ENCODE data around the gene KCNJ9. TPM values are rescaled to one million over a fixed set of nuclear protein-coding genes. Genes with fewer than 3 reads are reported as not detected.
"Not testable (repeated sequence)": the region's sequence is repeated elsewhere in the genome, so short reads cannot be mapped to it uniquely, and the experiment has no call there.

The KCNJ9 gene
- not detected in 2 replicates for total RNA-seq
- not detected for polyA plus RNA-seq (2012)

- DNase-seq (ENCODE audit: low read depth) = peak; percentile 50
Observed at GRCh38 chr1:160081261-160081936, at the start of gene KCNJ9. TSS of gene KCNJ9 (plus strand) at chr1:160081538. CDS start at chr1:160084031, 2,493 bp downstream.

GRCh38 chr1:160032165-160032820, 49.0 kb upstream of the KCNJ9 start:
- DNase-seq (ENCODE audit: low read depth) = peak; percentile 13

GRCh38 chr1:160040476-160040875, 40.9 kb upstream of the KCNJ9 start:
- DNase-seq (ENCODE audit: low read depth) = no peak

GRCh38 chr1:160043543-160043942, 37.8 kb upstream of the KCNJ9 start:
- DNase-seq (ENCODE audit: low read depth) = no peak

GRCh38 chr1:160045653-160046052, 35.7 kb upstream of the KCNJ9 start:
- no peak for DNase-seq (ENCODE audit: low read depth)

GRCh38 chr1:160046494-160047110, 34.7 kb upstream of the KCNJ9 start:
- DNase-seq (ENCODE audit: low read depth) = peak; percentile 89

- DNase-seq (ENCODE audit: low read depth) = no peak
Observed at GRCh38 chr1:160047111-160047991, 34.0 kb upstream of the KCNJ9 start.

- DNase-seq (ENCODE audit: low read depth) = no peak
Observed at GRCh38 chr1:160048335-160048734, 33.0 kb upstream of the KCNJ9 start.

- DNase-seq (ENCODE audit: low read depth) = no peak
Observed at GRCh38 chr1:160049101-160049500, 32.2 kb upstream of the KCNJ9 start.

GRCh38 chr1:160050182-160050581, 31.2 kb upstream of the KCNJ9 start:
- not testable (repeated sequence) for DNase-seq (ENCODE audit: low read depth)

GRCh38 chr1:160050619-160051018, 30.7 kb upstream of the KCNJ9 start:
- DNase-seq (ENCODE audit: low read depth) = no peak

GRCh38 chr1:160052936-160053335, 28.4 kb upstream of the KCNJ9 start:
- DNase-seq (ENCODE audit: low read depth) = no peak

- no peak for DNase-seq (ENCODE audit: low read depth)
Observed at GRCh38 chr1:160053548-160054365, 27.6 kb upstream of the KCNJ9 start.

GRCh38 chr1:160056648-160057169, 24.6 kb upstream of the KCNJ9 start:
- DNase-seq (ENCODE audit: low read depth) = no peak

- DNase-seq (ENCODE audit: low read depth) = no peak
Observed at GRCh38 chr1:160058087-160058486, 23.3 kb upstream of the KCNJ9 start.

GRCh38 chr1:160061369-160062229, 19.7 kb upstream of the KCNJ9 start:
- DNase-seq (ENCODE audit: low read depth) = no peak

GRCh38 chr1:160062230-160062532, 19.2 kb upstream of the KCNJ9 start:
- DNase-seq (ENCODE audit: low read depth) = no peak

- DNase-seq (ENCODE audit: low read depth) = no peak
Observed at GRCh38 chr1:160063176-160063575, 18.2 kb upstream of the KCNJ9 start.

GRCh38 chr1:160064164-160064563, 17.2 kb upstream of the KCNJ9 start:
- DNase-seq (ENCODE audit: low read depth) = no peak

GRCh38 chr1:160064746-160065145, 16.6 kb upstream of the KCNJ9 start:
- no peak for DNase-seq (ENCODE audit: low read depth)
